ENCODE results near the gene SPTBN5.

Gene SPTBN5

GRCh38 chr15:41866263-41866703, 27.6 kb downstream of the SPTBN5 start:
- TF ChIP-seq, protein P1, sequence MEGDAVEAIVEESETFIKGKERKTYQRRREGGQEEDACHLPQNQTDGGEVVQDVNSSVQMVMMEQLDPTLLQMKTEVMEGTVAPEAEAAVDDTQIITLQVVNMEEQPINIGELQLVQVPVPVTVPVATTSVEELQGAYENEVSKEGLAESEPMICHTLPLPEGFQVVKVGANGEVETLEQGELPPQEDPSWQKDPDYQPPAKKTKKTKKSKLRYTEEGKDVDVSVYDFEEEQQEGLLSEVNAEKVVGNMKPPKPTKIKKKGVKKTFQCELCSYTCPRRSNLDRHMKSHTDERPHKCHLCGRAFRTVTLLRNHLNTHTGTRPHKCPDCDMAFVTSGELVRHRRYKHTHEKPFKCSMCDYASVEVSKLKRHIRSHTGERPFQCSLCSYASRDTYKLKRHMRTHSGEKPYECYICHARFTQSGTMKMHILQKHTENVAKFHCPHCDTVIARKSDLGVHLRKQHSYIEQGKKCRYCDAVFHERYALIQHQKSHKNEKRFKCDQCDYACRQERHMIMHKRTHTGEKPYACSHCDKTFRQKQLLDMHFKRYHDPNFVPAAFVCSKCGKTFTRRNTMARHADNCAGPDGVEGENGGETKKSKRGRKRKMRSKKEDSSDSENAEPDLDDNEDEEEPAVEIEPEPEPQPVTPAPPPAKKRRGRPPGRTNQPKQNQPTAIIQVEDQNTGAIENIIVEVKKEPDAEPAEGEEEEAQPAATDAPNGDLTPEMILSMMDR (IDR thresholded peaks at IDR 0.05; ENCODE audit: control insufficient read depth, insufficient read depth, low read depth, low read length, missing control alignments) = no peak
- DNase-seq (ENCODE audit: low read depth) = no peak
- no peak overlapping the region for H3K4me3 ChIP-seq (ENCODE audit: control insufficient read depth, low read depth, low read length)

GRCh38 chr15:41865490-41866055, 28.3 kb downstream of the SPTBN5 start:
- no peak for DNase-seq (ENCODE audit: low read depth)
- no peak overlapping the region for H3K4me3 ChIP-seq (ENCODE audit: control insufficient read depth, low read depth, low read length)
- TF ChIP-seq, protein P1 (IDR thresholded peaks at IDR 0.05; ENCODE audit: control insufficient read depth, insufficient read depth, low read depth, low read length, missing control alignments) = no peak

DNA sequence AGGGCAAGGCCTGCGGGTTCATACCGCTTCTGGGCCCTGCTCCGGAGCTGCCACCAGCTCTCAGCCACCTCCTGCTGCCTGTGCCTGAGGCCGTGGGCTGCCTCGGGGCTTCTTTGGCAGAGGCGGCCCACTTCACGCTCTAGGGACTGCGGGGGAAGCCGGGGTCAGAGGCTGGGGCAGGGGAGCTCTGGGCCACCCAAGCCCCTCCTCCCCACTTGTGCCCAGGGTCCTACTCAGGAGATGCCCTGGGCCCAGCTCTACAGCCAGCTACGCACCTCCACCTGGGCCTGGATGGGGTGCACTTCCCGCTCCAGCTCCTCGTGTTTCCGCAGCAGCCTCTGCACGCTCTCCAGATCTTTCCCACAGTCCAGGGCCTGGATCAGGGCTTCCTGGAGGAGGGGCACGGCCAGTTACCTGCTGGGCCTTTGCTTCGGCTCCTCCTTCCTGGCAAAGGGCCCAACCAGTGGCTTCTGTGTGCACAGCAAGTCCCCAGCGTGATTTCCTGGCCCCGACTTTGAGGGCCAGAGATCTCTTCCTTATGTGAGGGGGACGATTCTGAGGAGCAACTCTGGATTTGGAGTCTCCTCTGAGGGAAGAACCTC, 31.2 kb downstream of the SPTBN5 start:
- TF ChIP-seq, protein P1 (IDR thresholded peaks at IDR 0.05; ENCODE audit: control insufficient read depth, insufficient read depth, low read depth, low read length, missing control alignments) = no peak
- DNase-seq (ENCODE audit: low read depth) = no peak

DNA sequence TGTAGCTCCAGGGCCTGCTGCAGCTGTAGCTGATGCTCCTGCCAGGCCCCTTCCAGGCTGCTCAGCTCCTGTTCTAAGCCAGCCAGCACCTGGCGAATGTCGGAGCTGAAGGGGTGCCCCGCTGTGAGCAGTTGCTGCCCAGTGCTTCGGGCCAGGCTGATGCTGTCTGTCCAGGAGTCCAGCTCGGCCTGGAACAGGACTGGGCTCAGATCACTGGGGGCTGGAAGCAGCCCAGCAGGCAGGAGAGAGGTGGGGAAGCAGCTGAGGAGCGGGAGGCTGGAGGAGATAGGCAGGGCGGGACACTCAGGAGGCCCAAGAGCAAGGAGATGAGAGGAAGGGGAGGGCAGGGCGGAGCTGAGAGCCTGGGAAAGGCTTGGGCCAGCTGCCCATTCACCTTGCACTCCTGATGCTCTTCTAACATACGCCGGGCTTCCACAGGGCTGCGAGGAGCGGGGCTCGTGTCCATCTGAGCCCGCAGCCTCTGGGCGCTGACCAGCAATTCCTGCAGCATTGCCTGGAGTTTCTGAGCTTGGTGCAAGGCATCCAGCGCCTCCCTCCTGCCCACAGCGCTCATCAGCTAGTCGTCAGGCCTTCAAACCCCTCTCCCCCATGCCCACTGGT, 32.0 kb downstream of the SPTBN5 start:
- TF ChIP-seq, protein P1 (IDR thresholded peaks at IDR 0.05; ENCODE audit: control insufficient read depth, insufficient read depth, low read depth, low read length, missing control alignments) = no peak
- no peak for DNase-seq (ENCODE audit: low read depth)

More for the DNA sequence above, 31.2 kb downstream of the SPTBN5 start:
- no peak overlapping the region for H3K4me3 ChIP-seq (ENCODE audit: control insufficient read depth, low read depth, low read length)

GRCh38 chr15:41860049-41860828, 33.6 kb downstream of the SPTBN5 start:
- no peak for DNase-seq (ENCODE audit: low read depth)
- TF ChIP-seq, protein P1 (IDR thresholded peaks at IDR 0.05; ENCODE audit: control insufficient read depth, insufficient read depth, low read depth, low read length, missing control alignments) = no peak
- no peak overlapping the region for H3K4me3 ChIP-seq (ENCODE audit: control insufficient read depth, low read depth, low read length)

More for the DNA sequence above, 32.0 kb downstream of the SPTBN5 start:
- H3K4me3 ChIP-seq (ENCODE audit: control insufficient read depth, low read depth, low read length) = no peak overlapping the region

DNA sequence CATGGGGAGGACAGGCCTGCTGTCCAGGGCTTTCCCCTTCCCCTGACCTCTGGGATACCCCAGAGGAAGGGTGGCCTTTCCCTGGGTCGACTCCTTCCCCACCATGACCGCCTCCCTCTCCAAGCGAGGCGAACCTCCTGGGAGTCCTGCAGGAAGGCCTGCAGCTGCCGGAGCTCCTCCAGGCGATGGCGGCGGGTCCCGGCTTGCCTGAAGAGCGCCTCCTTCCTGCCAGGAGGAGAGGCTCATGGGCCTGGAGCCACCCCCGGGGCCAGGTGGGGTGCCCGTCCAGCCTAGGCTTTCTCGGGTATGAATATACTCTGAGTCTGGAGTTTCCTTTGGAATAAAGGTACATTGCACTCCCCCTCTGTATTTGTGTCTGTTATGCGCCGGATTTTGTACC, 35.1 kb downstream of the SPTBN5 start:
- no peak for DNase-seq (ENCODE audit: low read depth)
- TF ChIP-seq, protein P1 (IDR thresholded peaks at IDR 0.05; ENCODE audit: control insufficient read depth, insufficient read depth, low read depth, low read length, missing control alignments) = no peak

More for the DNA sequence above, 35.1 kb downstream of the SPTBN5 start:
- H3K4me3 ChIP-seq (ENCODE audit: control insufficient read depth, low read depth, low read length) = no peak overlapping the region
